Caco-2 (cell line): ENCODE measurements around the gene BRAT1. TPM values are rescaled to one million over a fixed set of nuclear protein-coding genes. Genes with fewer than 3 reads are reported as not detected.

ENCODE experiments used
- BruUV-seq: library from RNA; stranded (reverse); fragments of 400-500 nt; replicated peaks from 2 replicates; lab custom pipeline; 2021; lab: Mats Ljungman, UMichigan
- CTCF ChIA-PET: fragments of 300-600 bp; sonication (Branson Sonifier 250); formaldehyde crosslinking; loops from one replicate; lab custom pipeline; 2022; ENCODE audit warnings: antibody characterized with exemption; lab: Charles Lee
- POLR2A ChIA-PET: fragments of 300-600 bp; sonication (Branson Sonifier 250); formaldehyde crosslinking; loops from one replicate; lab custom pipeline; 2022; ENCODE audit warnings: antibody characterized with exemption; lab: Charles Lee
- DNase-seq, 2 experiments: peaks; one replicate each; pipeline versions ENCODE4 v3.0.0 to v3.0.0-alpha.2; 2020 to 2022
- H3K27me3 ChIP-seq: replicated peaks from 2 replicates; pipeline ENCODE4 v1.6.0; 2011; ENCODE audit warnings: low read length; ENCODE audit not compliant: control insufficient read depth, insufficient read depth
- H3K36me3 ChIP-seq: 2 replicates; pipeline ENCODE4 v1.5.1; 2011; ENCODE audit warnings: low read length; ENCODE audit not compliant: control insufficient read depth, insufficient read depth
- H3K4me1 ChIP-seq: fragments of 250-450 bp; sonication (Bioruptor Pico); 2 replicates; pipeline ENCODE4 v1.5.1; 2020; ENCODE audit warnings: mild to moderate bottlenecking
- H3K4me3 ChIP-seq: 2 replicates; pipeline ENCODE4 v1.5.1; 2011; ENCODE audit warnings: low read depth, mild to moderate bottlenecking, control low read depth, low read length
- H3K9me3 ChIP-seq: fragments of 250-450 bp; sonication (Bioruptor Pico); 2 replicates; pipeline ENCODE4 v1.5.1; 2020; ENCODE audit warnings: mild to moderate bottlenecking, moderate library complexity
- H3K27ac Mint-ChIP-seq: one replicate; pipeline ENCODE4 v1.8.0; 2022; ENCODE audit warnings: mixed read lengths; ENCODE audit not compliant: unreplicated experiment
- H3K27me3 Mint-ChIP-seq: one replicate; pipeline ENCODE4 v1.8.0; 2022; ENCODE audit warnings: mixed read lengths; ENCODE audit not compliant: insufficient read depth, unreplicated experiment
- H3K36me3 Mint-ChIP-seq: one replicate; pipeline ENCODE4 v1.8.0; 2022; ENCODE audit warnings: mild to moderate bottlenecking, mixed read lengths; ENCODE audit not compliant: insufficient read depth, unreplicated experiment
- H3K4me1 Mint-ChIP-seq: one replicate; pipeline ENCODE4 v1.8.0; 2022; ENCODE audit warnings: low read depth, mixed read lengths; ENCODE audit not compliant: unreplicated experiment
- H3K4me3 Mint-ChIP-seq: one replicate; pipeline ENCODE4 v1.8.0; 2022; ENCODE audit warnings: mild to moderate bottlenecking, moderate library complexity, mixed read lengths; ENCODE audit not compliant: unreplicated experiment
- H3K9me3 Mint-ChIP-seq: one replicate; pipeline ENCODE4 v1.8.0; 2022; ENCODE audit warnings: mixed read lengths; ENCODE audit not compliant: unreplicated experiment
- CTCF ChIP-seq, 2 experiments: fragments of 200-600 bp in 1 of 2; IDR thresholded peaks; 1 replicate in 1 of 2; 2 replicates in 1 of 2; pipeline versions ENCODE4 v1.5.1 to v1.8.0; 2011 to 2022; ENCODE audit warnings: antibody characterized with exemption in 1 of 2, control low read depth in 1 of 2, inconsistent platforms in 1 of 2, low read depth in 1 of 2, low read length in 1 of 2, mild to moderate bottlenecking in 1 of 2, moderate library complexity in 1 of 2; ENCODE audit not compliant: insufficient read depth in 1 of 2, severe bottlenecking in 1 of 2, unreplicated experiment in 1 of 2
- intact Hi-C: fragments of 100-400 bp; cut with micrococcal nuclease; formaldehyde crosslinking; loops from one replicate; pipeline ENCODE4 v1.10.0; 2022; ENCODE audit not compliant: unreplicated experiment
- total RNA-seq: library from RNA; stranded (reverse); gene quantifications from 2 replicates; pipeline ENCODE4 v1.2.3, GENCODE V29; 2022

The BRAT1 gene
- total RNA-seq, 1 experiment from 2014 or later = 33.5 TPM

GRCh38 chr7:2525658-2526630, 29.4 kb downstream of the BRAT1 start:
- no peak overlapping the region for H3K4me3 Mint-ChIP-seq
- no peaks in the 10 kb centered on the region for H3K9me3 Mint-ChIP-seq
- no peaks in the 10 kb centered on the region for H3K36me3 ChIP-seq
- no peak for TF ChIP-seq CTCF (IDR thresholded peaks at IDR 0.05; ENCODE audit: insufficient read depth in 1 of 2, low read depth in 1 of 2, low read length in 1 of 2, severe bottlenecking in 1 of 2, unreplicated experiment in 1 of 2)
- H3K27me3 Mint-ChIP-seq = no peaks in the 10 kb centered on the region
- H3K4me1 Mint-ChIP-seq = peaks cover 25% of the 10 kb centered on the region
- peaks cover 85% of the 10 kb centered on the region for H3K4me1 ChIP-seq
- intact Hi-C loops = no loop called here
- no peak overlapping the region for H3K4me3 ChIP-seq
- ChIA-PET CTCF (interaction anchor here (0.6 to 0.8 kb wide), 2 partner anchors 56 to 117 kb away, joined by 3 to 4 read pairs; no protein-coding TSS in a partner anchor), POLR2A (interaction anchor here (0.5 kb wide), 1 partner anchor 246 kb away, joined by 3 read pairs; no protein-coding TSS in a partner anchor)
- BruUV-seq = no TSS peak
- H3K27ac Mint-ChIP-seq = no peak overlapping the region
- no peaks in the 10 kb centered on the region for H3K27me3 ChIP-seq
- DNase-seq = no peak
- no peaks in the 10 kb centered on the region for H3K36me3 Mint-ChIP-seq
- no peaks in the 10 kb centered on the region for H3K9me3 ChIP-seq

- intact Hi-C loops = no loop called here
- BruUV-seq = no TSS peak
- Mint-ChIP-seq H3K27me3 (no peaks in the 10 kb centered on the region), H3K36me3 (peaks cover 5% of the 10 kb centered on the region), H3K9me3 (no peaks in the 10 kb centered on the region), H3K4me3 (no peak overlapping the region), H3K4me1 (peaks cover 25% of the 10 kb centered on the region), H3K27ac (no peak overlapping the region)
- Histone ChIP-seq H3K9me3 (no peaks in the 10 kb centered on the region), H3K4me1 (peaks cover 82% of the 10 kb centered on the region), H3K36me3 (no peaks in the 10 kb centered on the region), H3K27me3 (no peaks in the 10 kb centered on the region), H3K4me3 (no peak overlapping the region)
- CTCF ChIA-PET = no interaction called here
- no peak for DNase-seq
- POLR2A ChIA-PET = interaction anchor here (0.5 kb wide), 1 partner anchor 247 kb away, joined by 3 read pairs; no protein-coding TSS in a partner anchor
- TF ChIP-seq CTCF (IDR thresholded peaks at IDR 0.05; ENCODE audit: insufficient read depth in 1 of 2, low read depth in 1 of 2, low read length in 1 of 2, severe bottlenecking in 1 of 2, unreplicated experiment in 1 of 2) = no peak
These were observed 30.3 kb downstream of the BRAT1 start for GRCh38 chr7:2524808-2525657.
